MM.1S (cell line): ENCODE measurements around the gene MPRIP.

Experiments
- DNase-seq: peaks from one replicate; pipeline ENCODE4 v3.0.0-alpha.2; 2015
- H2AFZ ChIP-seq: fragments of 300-600 bp; sonication (generic); 2 replicates; pipeline ENCODE4 v1.6.0; 2016; ENCODE audit warnings: antibody characterized with exemption, low read length
- H3F3A ChIP-seq: fragments of 300-600 bp; sonication (generic); 2 replicates; pipeline ENCODE4 v1.6.1; 2016; ENCODE audit warnings: mild to moderate bottlenecking, antibody characterized with exemption, low read length, moderate library complexity, mixed read lengths; ENCODE audit not compliant: insufficient read depth
- H3K27ac ChIP-seq: fragments of 300-600 bp; sonication (generic); 2 replicates; pipeline ENCODE4 v1.5.1; 2016; ENCODE audit warnings: mild to moderate bottlenecking, low read length
- H3K27me3 ChIP-seq: fragments of 300-600 bp; sonication (generic); replicated peaks from 2 replicates; pipeline ENCODE4 v1.6.0; 2016; ENCODE audit warnings: low read length; ENCODE audit not compliant: insufficient read depth
- H3K36me3 ChIP-seq: fragments of 300-600 bp; sonication (generic); replicated peaks from 2 replicates; pipeline ENCODE4 v1.6.1; 2016; ENCODE audit warnings: mild to moderate bottlenecking, low read length, mixed read lengths; ENCODE audit not compliant: insufficient read depth
- H3K4me1 ChIP-seq: fragments of 300-600 bp; sonication (generic); 2 replicates; pipeline ENCODE4 v1.6.1; 2016; ENCODE audit warnings: low read length, mixed read lengths
- H3K4me2 ChIP-seq: fragments of 300-600 bp; sonication (generic); 2 replicates; pipeline ENCODE4 v1.6.0; 2016; ENCODE audit warnings: low read depth, low read length
- H3K4me3 ChIP-seq: fragments of 300-600 bp; sonication (generic); 2 replicates; pipeline ENCODE4 v1.5.1; 2016; ENCODE audit warnings: low read length, mixed read lengths
- H3K79me2 ChIP-seq: fragments of 300-600 bp; sonication (generic); 2 replicates; pipeline ENCODE4 v1.6.1; 2016; ENCODE audit warnings: mixed run types, low read length, mixed read lengths
- H3K9ac ChIP-seq: fragments of 300-600 bp; sonication (generic); 2 replicates; pipeline ENCODE4 v1.6.1; 2016; ENCODE audit warnings: low read length, mixed read lengths
- H3K9me2 ChIP-seq: fragments of 300-600 bp; sonication (generic); replicated peaks from 2 replicates; pipeline ENCODE4 v1.6.1; 2016; ENCODE audit warnings: mild to moderate bottlenecking, low read length, mixed read lengths; ENCODE audit not compliant: insufficient read depth
- H3K9me3 ChIP-seq: fragments of 300-600 bp; sonication (generic); replicated peaks from 2 replicates; pipeline ENCODE4 v1.6.1; 2016; ENCODE audit warnings: mild to moderate bottlenecking, low read length, mixed read lengths; ENCODE audit not compliant: insufficient read depth
- H4K20me1 ChIP-seq: fragments of 300-600 bp; sonication (generic); 2 replicates; pipeline ENCODE4 v1.6.1; 2016; ENCODE audit warnings: mild to moderate bottlenecking, low read length, moderate library complexity, mixed read lengths; ENCODE audit not compliant: insufficient read depth
- EZH2 ChIP-seq: fragments of 300-600 bp; sonication (generic); optimal IDR thresholded peaks from 2 replicates; pipeline ENCODE3; 2017; ENCODE audit warnings: low read depth, mild to moderate bottlenecking, antibody characterized with exemption, low read length, mixed read lengths
- EZH2phosphoT487 ChIP-seq: fragments of 300-600 bp; sonication (generic); IDR thresholded peaks from 2 replicates; pipeline ENCODE4 v1.6.1; 2018; ENCODE audit warnings: antibody characterized with exemption, low read length
- TF ChIP-seq, protein P1 (sequence below): fragments of 300-600 bp; sonication (generic); IDR thresholded peaks from 2 replicates; pipeline ENCODE4 v1.5.1; 2016; ENCODE audit warnings: antibody characterized with exemption, low read length, mixed read lengths

MPRIP gene

GRCh38 chr17:17169396-17169795 is 127.1 kb downstream of the MPRIP start:
- Histone ChIP-seq H3K27ac (no peak overlapping the region), H3K36me3 (peaks cover 5% of the 10 kb centered on the region; the same call in 1 of the 2 replicates), H3K27me3 (no peaks in the 10 kb centered on the region), H3K9me3 (no peaks in the 10 kb centered on the region), H3K4me2 (no peak overlapping the region), H3K4me1 (no peaks in the 10 kb centered on the region), H3K9ac (no peak overlapping the region), H3K4me3 (no peak overlapping the region), H3K9me2 (no peaks in the 10 kb centered on the region), H3K79me2 (no peaks in the 10 kb centered on the region), H3F3A (no peaks in the 10 kb centered on the region), H4K20me1 (no peaks in the 10 kb centered on the region), H2AFZ (no peak overlapping the region)
- DNase-seq, result no peak
- TF ChIP-seq, protein P1, sequence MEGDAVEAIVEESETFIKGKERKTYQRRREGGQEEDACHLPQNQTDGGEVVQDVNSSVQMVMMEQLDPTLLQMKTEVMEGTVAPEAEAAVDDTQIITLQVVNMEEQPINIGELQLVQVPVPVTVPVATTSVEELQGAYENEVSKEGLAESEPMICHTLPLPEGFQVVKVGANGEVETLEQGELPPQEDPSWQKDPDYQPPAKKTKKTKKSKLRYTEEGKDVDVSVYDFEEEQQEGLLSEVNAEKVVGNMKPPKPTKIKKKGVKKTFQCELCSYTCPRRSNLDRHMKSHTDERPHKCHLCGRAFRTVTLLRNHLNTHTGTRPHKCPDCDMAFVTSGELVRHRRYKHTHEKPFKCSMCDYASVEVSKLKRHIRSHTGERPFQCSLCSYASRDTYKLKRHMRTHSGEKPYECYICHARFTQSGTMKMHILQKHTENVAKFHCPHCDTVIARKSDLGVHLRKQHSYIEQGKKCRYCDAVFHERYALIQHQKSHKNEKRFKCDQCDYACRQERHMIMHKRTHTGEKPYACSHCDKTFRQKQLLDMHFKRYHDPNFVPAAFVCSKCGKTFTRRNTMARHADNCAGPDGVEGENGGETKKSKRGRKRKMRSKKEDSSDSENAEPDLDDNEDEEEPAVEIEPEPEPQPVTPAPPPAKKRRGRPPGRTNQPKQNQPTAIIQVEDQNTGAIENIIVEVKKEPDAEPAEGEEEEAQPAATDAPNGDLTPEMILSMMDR, result no peak
- TF ChIP-seq EZH2 (no peak), EZH2phosphoT487 (no peak)

- no peaks in the 10 kb centered on the region for H3K79me2 ChIP-seq
- peaks cover 5% of the 10 kb centered on the region; the same call in 1 of the 2 replicates for H3K36me3 ChIP-seq
- no peaks in the 10 kb centered on the region for H3K27me3 ChIP-seq
- no peak overlapping the region for H3K9ac ChIP-seq
- DNase-seq, result no peak
- H3K9me2 ChIP-seq, result no peaks in the 10 kb centered on the region
- H3K4me1 ChIP-seq, result no peaks in the 10 kb centered on the region
- no peaks in the 10 kb centered on the region for H3F3A ChIP-seq
- H3K9me3 ChIP-seq, result no peaks in the 10 kb centered on the region
- H4K20me1 ChIP-seq, result no peaks in the 10 kb centered on the region
- TF ChIP-seq, protein P1, result no peak
- no peak for TF ChIP-seq EZH2phosphoT487
- no peak for TF ChIP-seq EZH2
- H3K4me2 ChIP-seq, result no peak overlapping the region
- no peak overlapping the region for H3K27ac ChIP-seq
- H3K4me3 ChIP-seq, result no peak overlapping the region
- no peak overlapping the region for H2AFZ ChIP-seq
Measured at GRCh38 chr17:17170346-17170985, 128.2 kb downstream of the MPRIP start.

- no peaks in the 10 kb centered on the region for H3K4me1 ChIP-seq
- H3K9ac ChIP-seq, result no peak overlapping the region
- H3F3A ChIP-seq, result no peaks in the 10 kb centered on the region
- no peak overlapping the region for H3K27ac ChIP-seq
- TF ChIP-seq, protein P1, result no peak
- TF ChIP-seq EZH2phosphoT487 (no peak), EZH2 (no peak)
- no peak overlapping the region for H3K4me3 ChIP-seq
- H3K4me2 ChIP-seq, result no peak overlapping the region
- H2AFZ ChIP-seq, result no peak overlapping the region
- H3K27me3 ChIP-seq, result no peaks in the 10 kb centered on the region
- H3K36me3 ChIP-seq, result peaks cover 5% of the 10 kb centered on the region; the same call in 1 of the 2 replicates
- H3K9me3 ChIP-seq, result no peaks in the 10 kb centered on the region
- no peaks in the 10 kb centered on the region for H3K79me2 ChIP-seq
- no peaks in the 10 kb centered on the region for H3K9me2 ChIP-seq
- no peak for DNase-seq
- no peaks in the 10 kb centered on the region for H4K20me1 ChIP-seq
Measured at GRCh38 chr17:17171186-17171585, 128.9 kb downstream of the MPRIP start.
